ENCODE measurements around the gene MTNR1B.

- no peak for TF ChIP-seq CTCF (IDR thresholded peaks at IDR 0.05)
- no peak for TF ChIP-seq EP300 (IDR thresholded peaks at IDR 0.05)
- TF ChIP-seq POLR2A (IDR thresholded peaks at IDR 0.05), result no peak
Observed at GRCh38 chr11:92964471-92964870, 5.0 kb upstream of the MTNR1B start.

Measured in ovary (tissue), 3 donors.